ENCODE results near the gene SCCPDH. TPM values are rescaled to one million over a fixed set of nuclear protein-coding genes. Genes with fewer than 3 reads are reported as not detected.
A peak's percentile ranks its signal among the peaks of the same experiment; 100 is the strongest.
"Not testable (repeated sequence)": the region's sequence is repeated elsewhere in the genome, so short reads cannot be mapped to it uniquely, and the experiment has no call there.

The SCCPDH gene
- total RNA-seq, 1 donor from 2014 or later, result 31.3 TPM

DNA sequence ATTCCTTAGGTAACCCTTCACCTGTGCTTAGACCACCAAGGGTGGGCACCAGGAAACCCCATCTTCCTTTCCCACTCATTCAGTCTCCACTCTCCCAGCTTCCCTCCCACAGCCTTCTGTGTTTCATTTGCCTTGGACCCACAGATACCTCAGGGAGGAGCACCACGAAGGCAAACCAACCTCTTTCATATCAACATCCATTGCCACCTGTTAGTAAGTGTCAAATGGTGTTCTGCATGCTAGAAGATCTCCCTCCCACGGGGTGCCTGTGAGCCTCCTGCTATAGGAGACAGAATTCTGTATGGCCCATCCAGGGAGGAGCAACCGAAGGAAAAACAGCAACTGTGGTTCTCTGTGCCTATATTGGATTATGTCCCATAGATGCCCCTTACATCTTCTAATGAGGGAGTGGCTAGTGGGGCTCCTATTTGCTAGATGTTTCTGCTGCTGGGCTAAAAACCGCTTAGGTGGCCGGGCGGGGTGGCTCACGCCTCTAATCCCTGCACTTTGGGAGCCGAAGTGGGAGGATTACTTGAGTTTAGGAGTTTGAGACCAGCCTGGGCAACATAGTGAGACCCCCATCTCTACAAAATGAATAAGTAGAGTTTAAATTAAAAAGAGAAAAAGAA lies 25.6 kb upstream of the SCCPDH start:
- intact Hi-C loops (cut with DNase I), result loop anchor here (1.0 to 5.0 kb wide), 3 partner anchors 51 to 201 kb away; partner anchors contain the start of genes CNST and TFB2M
- DNase-seq (ENCODE audit: low spot score), result no peak

DNA sequence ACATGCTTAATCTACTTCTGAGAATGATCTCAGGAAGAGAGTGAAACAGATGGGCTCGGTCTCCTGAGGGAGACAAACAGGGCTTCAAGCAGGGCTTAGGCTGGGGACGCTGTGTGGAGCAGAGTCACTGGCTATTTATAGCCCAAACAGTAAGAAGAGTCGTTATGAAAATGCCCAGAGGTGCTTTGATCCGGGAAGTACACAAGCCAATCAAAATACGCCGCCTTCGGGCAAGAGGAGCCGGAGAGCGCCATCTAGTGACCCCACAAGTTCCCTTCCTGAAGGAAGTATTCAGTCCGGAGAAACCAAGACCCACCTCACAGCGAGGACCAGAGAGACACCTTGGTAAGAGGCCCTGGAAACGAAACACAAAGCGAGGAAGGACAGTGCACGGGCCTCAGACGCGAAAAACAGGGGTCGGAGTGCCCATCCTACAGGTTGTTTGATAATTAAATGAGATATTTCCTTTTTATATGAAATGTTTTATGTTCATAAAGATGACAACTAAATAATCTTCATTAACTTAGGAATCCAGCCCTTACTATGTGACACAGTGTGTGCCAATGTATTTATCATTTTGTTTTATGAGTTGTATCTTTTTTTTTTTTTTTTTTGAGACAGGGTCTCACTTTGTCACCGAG lies 25.0 kb upstream of the SCCPDH start:
- DNase-seq (ENCODE audit: low spot score), result peak; percentile 89
- intact Hi-C loops (cut with DNase I), result loop anchor here (1.0 to 5.0 kb wide), 3 partner anchors 52 to 202 kb away; partner anchors contain the start of genes CNST and TFB2M

DNA sequence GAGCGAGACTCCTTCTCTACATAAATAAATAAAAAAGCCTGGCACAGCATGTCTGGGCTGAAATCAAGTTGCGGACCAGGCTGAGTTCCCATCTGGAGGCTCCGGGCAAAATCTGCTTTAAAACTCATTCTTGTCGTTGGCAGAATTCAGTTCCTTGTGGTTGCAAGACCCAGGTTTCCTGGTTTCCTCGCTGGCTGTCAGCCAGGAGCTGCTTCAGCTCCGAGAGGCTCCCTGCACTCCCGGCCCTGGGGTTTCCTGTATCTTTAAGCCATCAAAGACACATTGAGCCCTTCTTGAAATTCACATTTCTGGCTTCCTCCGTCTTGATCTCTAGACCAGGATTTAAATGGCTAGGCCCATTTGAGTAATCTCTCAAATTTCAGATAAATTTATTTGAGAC lies 20.6 kb upstream of the SCCPDH start:
- intact Hi-C loops (cut with DNase I), result no loop called here
- DNase-seq (ENCODE audit: low spot score), result no peak

- DNase-seq (ENCODE audit: low spot score), result no peak
- intact Hi-C loops (cut with DNase I), result no loop called here
These were observed 18.8 kb upstream of the SCCPDH start for GRCh38 chr1:246705368-246705767.

DNA sequence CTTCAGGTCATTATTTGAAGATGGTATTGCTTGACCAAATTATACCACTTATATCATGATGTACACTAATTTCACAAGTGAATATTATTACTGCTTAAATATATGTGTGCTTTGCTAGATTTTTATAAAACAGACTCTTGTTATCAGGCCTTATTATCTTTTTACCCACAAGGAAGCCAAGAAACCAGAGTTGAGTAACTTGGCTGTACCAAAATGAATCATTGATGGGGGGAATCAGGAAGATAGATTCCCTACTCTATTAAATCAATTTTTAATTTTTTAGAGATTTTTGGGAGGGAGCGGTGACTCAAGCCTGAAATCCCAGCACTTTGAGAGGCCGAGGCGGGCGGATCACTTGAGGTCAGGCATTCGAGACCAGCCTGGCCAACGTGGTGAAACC lies 16.0 kb upstream of the SCCPDH start:
- DNase-seq (ENCODE audit: low spot score), result no peak
- intact Hi-C loops (cut with DNase I), result no loop called here

DNA sequence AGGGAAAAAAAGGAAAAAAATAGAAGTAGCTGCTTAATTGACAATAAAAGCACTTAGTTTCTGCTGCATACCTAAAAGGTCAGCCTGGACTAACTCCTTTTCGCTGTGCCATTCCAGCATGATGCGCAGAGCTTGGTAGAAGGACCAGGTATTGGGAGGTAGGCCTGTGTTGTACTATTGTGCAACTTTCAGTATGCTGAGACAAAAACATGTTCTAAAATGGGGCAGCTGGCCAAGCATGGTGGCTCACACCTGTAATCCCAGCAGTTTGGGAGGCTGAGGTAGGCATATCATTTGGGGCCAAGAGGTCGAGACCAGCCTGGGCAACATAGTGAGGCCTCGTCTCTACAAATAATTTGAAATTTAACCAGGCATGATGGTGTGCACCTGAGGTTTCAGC lies 15.0 kb upstream of the SCCPDH start:
- intact Hi-C loops (cut with DNase I), result no loop called here
- no peak for DNase-seq (ENCODE audit: low spot score)

GRCh38 chr1:246709835-246710234 lies 14.4 kb upstream of the SCCPDH start:
- intact Hi-C loops (cut with DNase I), result no loop called here
- DNase-seq (ENCODE audit: low spot score), result no peak

- DNase-seq (ENCODE audit: low spot score), result no peak
- intact Hi-C loops (cut with DNase I), result no loop called here
These were observed 12.6 kb upstream of the SCCPDH start for GRCh38 chr1:246711548-246712003.

DNA sequence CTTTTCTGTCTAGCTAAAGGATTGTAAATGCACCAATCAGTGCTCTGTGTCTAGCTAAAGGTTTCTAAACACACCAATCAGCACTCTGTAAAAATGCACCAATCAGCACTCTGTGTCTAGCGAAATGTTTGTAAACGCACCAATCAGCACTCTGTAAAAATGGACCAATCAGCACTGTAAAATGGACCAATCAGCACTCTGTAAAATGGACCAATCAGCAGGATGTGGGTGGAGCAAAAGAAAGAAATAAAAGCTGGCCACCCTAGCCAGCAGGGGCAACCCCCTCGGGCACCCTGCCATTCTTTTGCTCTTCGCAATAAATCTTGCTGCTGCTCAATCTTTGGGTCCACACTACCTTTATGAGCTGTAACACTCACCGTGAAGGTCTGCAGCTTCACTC lies 11.8 kb upstream of the SCCPDH start:
- DNase-seq (ENCODE audit: low spot score); intact Hi-C loops (cut with DNase I): not testable (repeated sequence)

DNA sequence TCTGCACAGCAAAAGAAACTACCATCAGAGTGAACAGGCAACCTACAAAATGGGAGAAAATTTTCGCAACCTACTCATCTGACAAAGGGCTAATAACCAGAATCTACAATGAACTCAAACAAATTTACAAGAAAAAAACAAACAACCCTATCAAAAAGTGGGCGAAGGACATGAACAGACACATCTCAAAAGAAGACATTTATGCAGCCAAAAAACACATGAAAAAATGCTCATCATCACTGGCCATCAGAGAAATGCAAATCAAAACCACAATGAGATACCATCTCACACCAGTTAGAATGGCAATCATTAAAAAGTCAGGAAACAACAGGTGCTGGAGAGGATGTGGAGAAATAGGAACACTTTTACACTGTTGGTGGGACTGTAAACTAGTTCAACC lies 4.8 kb upstream of the SCCPDH start:
- intact Hi-C loops (cut with DNase I); DNase-seq (ENCODE audit: low spot score): not testable (repeated sequence)

- intact Hi-C loops (cut with DNase I), result loop anchor here (10.0 kb wide), 1 partner anchor 156 kb away; the partner anchor contains the start of genes CNST and TFB2M
- DNase-seq (ENCODE audit: low spot score), result not testable (repeated sequence)
These were observed 3.4 kb upstream of the SCCPDH start for GRCh38 chr1:246720814-246721213.

DNA sequence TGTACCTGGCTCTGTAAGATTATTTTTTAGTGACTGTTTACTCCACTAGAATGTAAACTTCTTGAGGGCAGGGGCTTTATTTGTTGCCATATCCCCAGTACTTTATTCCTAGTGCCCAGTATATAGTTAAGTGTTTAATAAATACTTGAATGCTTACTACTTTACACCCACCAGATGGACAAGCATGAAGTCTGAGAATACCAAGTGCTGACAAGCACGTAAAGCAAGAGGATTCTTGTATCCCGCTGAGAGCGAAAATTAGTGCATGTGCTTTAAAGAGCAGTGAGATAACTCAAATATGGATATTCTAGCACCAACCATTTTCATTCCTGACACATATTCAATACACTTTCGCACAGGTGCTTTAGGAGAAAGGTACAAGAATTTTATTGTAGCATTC lies 1.5 kb upstream of the SCCPDH start:
- intact Hi-C loops (cut with DNase I), result loop anchor here (10.0 kb wide), 1 partner anchor 158 kb away; the partner anchor contains the start of genes CNST and TFB2M
- DNase-seq (ENCODE audit: low spot score), result no peak

GRCh38 chr1:246724731-246725095 lies 504 bp downstream of the SCCPDH start:
- intact Hi-C loops (cut with DNase I), result loop anchor here (10.0 kb wide), 1 partner anchor 160 kb away; the partner anchor contains the start of genes CNST and TFB2M

DNA sequence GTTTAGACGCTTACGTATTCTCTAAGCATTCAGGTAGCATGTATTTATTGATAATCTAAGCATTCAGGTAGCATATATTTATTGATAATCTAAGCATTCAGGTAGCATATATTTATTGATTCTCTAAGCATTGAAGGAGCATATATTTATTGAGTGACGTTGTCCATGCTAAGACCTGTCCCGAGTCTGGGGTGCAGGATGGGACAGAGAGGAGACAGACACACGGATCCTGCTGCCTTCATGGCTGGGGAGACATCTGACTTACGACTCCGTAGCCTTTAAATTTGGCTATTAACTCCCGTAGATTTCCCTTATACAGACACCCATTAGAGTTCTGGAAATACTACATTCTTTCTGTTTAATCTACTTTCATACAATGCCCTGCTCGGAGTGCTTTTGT lies 982 bp downstream of the SCCPDH start:
- no peak for DNase-seq (ENCODE audit: low spot score)
- intact Hi-C loops (cut with DNase I), result loop anchor here (10.0 kb wide), 1 partner anchor 160 kb away; the partner anchor contains the start of genes CNST and TFB2M

More at GRCh38 chr1:246724731-246725095, 504 bp downstream of the SCCPDH start:
- no peak for DNase-seq (ENCODE audit: low spot score)

DNA sequence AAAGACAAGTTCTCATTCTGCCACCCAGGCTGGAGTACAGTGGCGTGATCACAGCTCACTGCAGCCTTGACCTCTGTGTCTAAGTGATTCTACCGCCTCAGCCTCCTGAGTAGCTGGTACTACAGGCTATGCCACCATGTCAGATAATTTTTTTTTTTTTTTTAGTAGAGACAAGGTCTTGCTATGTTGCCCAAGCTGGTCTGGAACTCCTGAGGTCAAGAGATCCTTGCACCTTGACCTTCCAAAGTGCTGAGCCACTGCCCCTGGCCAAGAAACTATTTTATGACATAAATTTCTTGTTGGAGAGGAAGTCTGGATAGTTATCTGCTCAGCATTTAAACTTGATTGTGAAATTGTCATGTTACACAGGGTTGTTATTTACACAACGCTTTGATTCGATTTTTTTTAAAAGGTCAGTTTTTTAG lies 2.1 kb downstream of the SCCPDH start:
- no peak for DNase-seq (ENCODE audit: low spot score)
- intact Hi-C loops (cut with DNase I), result loop anchor here (10.0 kb wide), 1 partner anchor 161 kb away; the partner anchor contains the start of genes CNST and TFB2M

GRCh38 chr1:246726881-246727280 lies 2.7 kb downstream of the SCCPDH start:
- DNase-seq (ENCODE audit: low spot score), result no peak
- intact Hi-C loops (cut with DNase I), result loop anchor here (10.0 kb wide), 1 partner anchor 162 kb away; the partner anchor contains the start of genes CNST and TFB2M

GRCh38 chr1:246727594-246727993 lies 3.4 kb downstream of the SCCPDH start:
- intact Hi-C loops (cut with DNase I), result loop anchor here (10.0 kb wide), 1 partner anchor 163 kb away; the partner anchor contains the start of genes CNST and TFB2M
- no peak for DNase-seq (ENCODE audit: low spot score)

- intact Hi-C loops (cut with DNase I), result loop anchor here (10.0 kb wide), 1 partner anchor 164 kb away; the partner anchor contains the start of genes CNST and TFB2M
- DNase-seq (ENCODE audit: low spot score), result no peak
These were observed 4.1 kb downstream of the SCCPDH start for GRCh38 chr1:246728311-246728710.

DNA sequence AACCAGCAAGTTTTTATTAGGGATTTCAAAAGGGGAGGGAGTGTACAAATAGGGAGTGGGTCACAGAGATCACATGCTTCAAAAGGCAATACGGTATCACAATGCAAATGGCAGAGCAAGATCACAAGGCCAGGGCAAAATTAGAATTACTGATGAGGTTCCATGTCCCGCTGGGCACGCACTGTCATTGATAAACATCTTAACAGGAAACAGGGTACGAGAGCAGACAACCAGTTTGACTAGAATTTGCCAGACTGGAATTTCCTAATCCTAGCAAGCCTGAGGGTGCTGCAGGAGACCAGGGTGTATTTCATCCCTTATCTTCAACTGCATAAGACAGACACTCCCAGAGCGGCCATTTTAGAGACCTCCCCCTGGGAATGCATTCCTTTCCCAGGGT lies 4.8 kb downstream of the SCCPDH start:
- intact Hi-C loops (cut with DNase I), result loop anchor here (10.0 kb wide), 1 partner anchor 164 kb away; the partner anchor contains the start of genes CNST and TFB2M
- not testable (repeated sequence) for DNase-seq (ENCODE audit: low spot score)

GRCh38 chr1:246730839-246731238 lies 6.6 kb downstream of the SCCPDH start:
- intact Hi-C loops (cut with DNase I), result no loop called here
- no peak for DNase-seq (ENCODE audit: low spot score)
